HL-60 (cell line): ENCODE data around the gene SCOC.

Experiments used
- CTCF ChIP-seq: IDR thresholded peaks from one replicate; pipeline ENCODE4 v1.5.1; 2011; ENCODE audit warnings: low read length, control low read depth, inconsistent platforms; ENCODE audit not compliant: insufficient read depth
- POLR2AphosphoS5 ChIP-seq: IDR thresholded peaks from 2 replicates; pipeline ENCODE4 v1.6.1; 2012; ENCODE audit warnings: low read depth
- TF ChIP-seq, protein P1 (sequence below): IDR thresholded peaks from 2 replicates; pipeline ENCODE4 v1.6.1; 2012; ENCODE audit warnings: low read depth; ENCODE audit not compliant: insufficient replicate concordance

DNA sequence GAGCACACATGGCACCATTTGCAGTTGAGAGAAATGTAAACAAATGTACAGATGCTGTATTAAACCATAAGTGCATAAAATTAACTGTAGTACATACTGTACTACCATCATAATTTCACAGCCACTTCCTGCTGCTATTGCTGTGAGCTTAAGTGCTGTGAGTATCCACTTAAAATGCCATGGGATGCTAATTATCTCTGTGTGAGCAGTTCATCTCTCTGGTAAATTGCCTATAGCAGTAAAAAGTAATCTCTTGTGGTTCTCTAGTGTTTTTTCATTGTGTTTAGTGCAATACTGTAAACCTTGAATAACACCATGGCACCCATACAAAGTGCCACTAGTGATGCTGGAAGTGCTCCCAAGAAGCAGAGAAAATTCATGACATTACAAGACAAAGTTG, 9.9 kb upstream of the SCOC start:
- no peak for TF ChIP-seq CTCF
- TF ChIP-seq POLR2AphosphoS5, result no peak
- TF ChIP-seq, protein P1, sequence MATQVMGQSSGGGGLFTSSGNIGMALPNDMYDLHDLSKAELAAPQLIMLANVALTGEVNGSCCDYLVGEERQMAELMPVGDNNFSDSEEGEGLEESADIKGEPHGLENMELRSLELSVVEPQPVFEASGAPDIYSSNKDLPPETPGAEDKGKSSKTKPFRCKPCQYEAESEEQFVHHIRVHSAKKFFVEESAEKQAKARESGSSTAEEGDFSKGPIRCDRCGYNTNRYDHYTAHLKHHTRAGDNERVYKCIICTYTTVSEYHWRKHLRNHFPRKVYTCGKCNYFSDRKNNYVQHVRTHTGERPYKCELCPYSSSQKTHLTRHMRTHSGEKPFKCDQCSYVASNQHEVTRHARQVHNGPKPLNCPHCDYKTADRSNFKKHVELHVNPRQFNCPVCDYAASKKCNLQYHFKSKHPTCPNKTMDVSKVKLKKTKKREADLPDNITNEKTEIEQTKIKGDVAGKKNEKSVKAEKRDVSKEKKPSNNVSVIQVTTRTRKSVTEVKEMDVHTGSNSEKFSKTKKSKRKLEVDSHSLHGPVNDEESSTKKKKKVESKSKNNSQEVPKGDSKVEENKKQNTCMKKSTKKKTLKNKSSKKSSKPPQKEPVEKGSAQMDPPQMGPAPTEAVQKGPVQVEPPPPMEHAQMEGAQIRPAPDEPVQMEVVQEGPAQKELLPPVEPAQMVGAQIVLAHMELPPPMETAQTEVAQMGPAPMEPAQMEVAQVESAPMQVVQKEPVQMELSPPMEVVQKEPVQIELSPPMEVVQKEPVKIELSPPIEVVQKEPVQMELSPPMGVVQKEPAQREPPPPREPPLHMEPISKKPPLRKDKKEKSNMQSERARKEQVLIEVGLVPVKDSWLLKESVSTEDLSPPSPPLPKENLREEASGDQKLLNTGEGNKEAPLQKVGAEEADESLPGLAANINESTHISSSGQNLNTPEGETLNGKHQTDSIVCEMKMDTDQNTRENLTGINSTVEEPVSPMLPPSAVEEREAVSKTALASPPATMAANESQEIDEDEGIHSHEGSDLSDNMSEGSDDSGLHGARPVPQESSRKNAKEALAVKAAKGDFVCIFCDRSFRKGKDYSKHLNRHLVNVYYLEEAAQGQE, result no peak
